ENCODE results near the gene HMG20A.

HMG20A gene

GRCh38 chr15:77516076-77516475 is 95.4 kb downstream of the HMG20A start:
- no CpG with 5 or more reads among the region's 7 CpGs for WGBS (ENCODE audit: extremely low coverage, insufficient coverage, low lambda C conversion rate)
- Histone ChIP-seq H2AK5ac (ENCODE audit: low read length) (no peak overlapping the region), H3K4me3 (ENCODE audit: low read length) (no peak overlapping the region), H2BK15ac (replicated peaks; ENCODE audit: low read depth) (no peak overlapping the region), H3K4me2 (ENCODE audit: low read length) (no peak overlapping the region), H3K4ac (ENCODE audit: low read depth, low read length) (no peak overlapping the region), H2BK120ac (ENCODE audit: low read depth, low read length) (no peak overlapping the region), H2BK5ac (ENCODE audit: low read length) (no peak overlapping the region), H3K18ac (ENCODE audit: low read length) (no peak overlapping the region), H4K8ac (ENCODE audit: low read depth, low read length) (no peak overlapping the region), H3K23ac (ENCODE audit: low read length) (no peak overlapping the region), H3K36me3 (ENCODE audit: control insufficient read depth, insufficient read depth, low read length) (no peaks in the 10 kb centered on the region), H3K27me3 (ENCODE audit: insufficient read depth, low read length, poor library complexity) (no peaks in the 10 kb centered on the region), H3K27ac (ENCODE audit: low read depth, low read length) (no peak overlapping the region), H4K5ac (ENCODE audit: low read length) (no peak overlapping the region), H3K9ac (ENCODE audit: low read length) (no peak overlapping the region), H3K79me2 (ENCODE audit: control insufficient read depth, insufficient read depth, low read length) (no peaks in the 10 kb centered on the region), H3K79me1 (ENCODE audit: low read length) (no peaks in the 10 kb centered on the region), H3K56ac (ENCODE audit: low read length) (no peak overlapping the region), H3K4me1 (ENCODE audit: control insufficient read depth, low read depth, low read length) (peaks cover 2% of the 10 kb centered on the region)
- DNase-seq: no peak

- H2BK120ac ChIP-seq (ENCODE audit: low read depth, low read length): no peak overlapping the region
- H4K5ac ChIP-seq (ENCODE audit: low read length): no peak overlapping the region
- H3K23ac ChIP-seq (ENCODE audit: low read length): no peak overlapping the region
- no peaks in the 10 kb centered on the region for H3K79me1 ChIP-seq (ENCODE audit: low read length)
- no peak overlapping the region for H3K4me2 ChIP-seq (ENCODE audit: low read length)
- no peaks in the 10 kb centered on the region for H3K79me2 ChIP-seq (ENCODE audit: control insufficient read depth, insufficient read depth, low read length)
- H3K4me3 ChIP-seq (ENCODE audit: low read length): no peak overlapping the region
- no peak overlapping the region for H2AK5ac ChIP-seq (ENCODE audit: low read length)
- H4K8ac ChIP-seq (ENCODE audit: low read depth, low read length): no peak overlapping the region
- peak overlapping the region; percentile 4 for H2BK5ac ChIP-seq (ENCODE audit: low read length)
- no peak for DNase-seq
- H3K27me3 ChIP-seq (ENCODE audit: insufficient read depth, low read length, poor library complexity): no peaks in the 10 kb centered on the region
- no peak overlapping the region for H2BK15ac ChIP-seq (replicated peaks; ENCODE audit: low read depth)
- H3K4me1 ChIP-seq (ENCODE audit: control insufficient read depth, low read depth, low read length): peaks cover 2% of the 10 kb centered on the region
- no peak overlapping the region for H3K56ac ChIP-seq (ENCODE audit: low read length)
- no peak overlapping the region for H3K27ac ChIP-seq (ENCODE audit: low read depth, low read length)
- no peak overlapping the region for H3K4ac ChIP-seq (ENCODE audit: low read depth, low read length)
- no peak overlapping the region for H3K9ac ChIP-seq (ENCODE audit: low read length)
- no peak overlapping the region for H3K18ac ChIP-seq (ENCODE audit: low read length)
- H3K36me3 ChIP-seq (ENCODE audit: control insufficient read depth, insufficient read depth, low read length): no peaks in the 10 kb centered on the region
- no CpG with 5 or more reads among the region's 12 CpGs for WGBS (ENCODE audit: extremely low coverage, insufficient coverage, low lambda C conversion rate)
Measured at GRCh38 chr15:77516786-77517185, 96.1 kb downstream of the HMG20A start.

DNA sequence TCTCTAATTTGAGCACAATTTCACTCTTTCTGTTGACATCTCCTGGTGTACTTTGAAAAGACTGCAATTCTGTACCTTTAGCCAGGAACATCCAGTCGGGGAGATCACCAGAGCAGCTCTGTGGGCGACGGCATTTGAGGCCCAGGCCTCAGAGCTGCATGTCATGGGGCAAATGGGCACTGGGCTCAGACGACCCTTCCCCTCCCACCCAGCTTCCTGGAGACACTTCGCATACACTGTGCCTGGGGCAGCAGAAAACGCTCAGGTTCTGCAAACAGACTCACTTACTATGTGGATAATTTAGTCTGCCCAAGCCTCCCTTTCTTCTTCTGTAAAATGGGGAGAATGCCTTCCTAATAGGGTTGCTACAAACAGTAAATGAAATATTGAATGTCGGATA is 96.9 kb downstream of the HMG20A start:
- WGBS (ENCODE audit: extremely low coverage, insufficient coverage, low lambda C conversion rate): no CpG with 5 or more reads among the region's 7 CpGs
- no peak for DNase-seq
- no peak overlapping the region for H4K5ac ChIP-seq (ENCODE audit: low read length)
- no peak overlapping the region for H2BK5ac ChIP-seq (ENCODE audit: low read length)
- no peak overlapping the region for H3K23ac ChIP-seq (ENCODE audit: low read length)
- H3K18ac ChIP-seq (ENCODE audit: low read length): no peak overlapping the region
- H2BK120ac ChIP-seq (ENCODE audit: low read depth, low read length): no peak overlapping the region
- no peaks in the 10 kb centered on the region for H3K36me3 ChIP-seq (ENCODE audit: control insufficient read depth, insufficient read depth, low read length)
- no peaks in the 10 kb centered on the region for H3K79me1 ChIP-seq (ENCODE audit: low read length)
- H4K8ac ChIP-seq (ENCODE audit: low read depth, low read length): no peak overlapping the region
- no peak overlapping the region for H3K4me3 ChIP-seq (ENCODE audit: low read length)
- no peaks in the 10 kb centered on the region for H3K27me3 ChIP-seq (ENCODE audit: insufficient read depth, low read length, poor library complexity)
- H3K9ac ChIP-seq (ENCODE audit: low read length): no peak overlapping the region
- H2BK15ac ChIP-seq (replicated peaks; ENCODE audit: low read depth): no peak overlapping the region
- H3K4me2 ChIP-seq (ENCODE audit: low read length): no peak overlapping the region
- H3K4me1 ChIP-seq (ENCODE audit: control insufficient read depth, low read depth, low read length): peaks cover 2% of the 10 kb centered on the region
- H2AK5ac ChIP-seq (ENCODE audit: low read length): no peak overlapping the region
- no peak overlapping the region for H3K27ac ChIP-seq (ENCODE audit: low read depth, low read length)
- H3K79me2 ChIP-seq (ENCODE audit: control insufficient read depth, insufficient read depth, low read length): no peaks in the 10 kb centered on the region
- no peak overlapping the region for H3K4ac ChIP-seq (ENCODE audit: low read depth, low read length)
- H3K56ac ChIP-seq (ENCODE audit: low read length): no peak overlapping the region

DNA sequence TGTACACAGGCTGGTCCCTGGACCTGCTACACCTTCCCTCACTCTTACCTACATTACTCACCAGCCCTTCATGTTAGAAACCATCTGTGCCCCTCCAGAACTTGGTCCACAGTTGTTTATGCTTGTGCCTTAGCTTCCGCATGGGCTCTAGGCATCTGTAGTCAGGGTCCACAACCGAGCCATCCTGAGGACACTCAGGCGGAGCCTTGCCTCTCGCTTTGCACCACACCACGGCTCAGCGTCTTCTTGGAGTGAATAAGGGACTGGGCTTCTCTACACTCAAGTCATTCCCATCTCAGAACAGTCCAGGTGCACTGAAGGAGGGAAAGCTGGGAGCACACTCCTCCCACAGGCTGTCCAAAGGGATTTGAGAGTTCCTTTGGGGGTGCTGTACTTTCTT is 97.8 kb downstream of the HMG20A start:
- no peak for DNase-seq
- Histone ChIP-seq H3K18ac (ENCODE audit: low read length) (no peak overlapping the region), H3K79me1 (ENCODE audit: low read length) (no peaks in the 10 kb centered on the region), H2BK15ac (replicated peaks; ENCODE audit: low read depth) (no peak overlapping the region), H2AK5ac (ENCODE audit: low read length) (no peak overlapping the region), H3K23ac (ENCODE audit: low read length) (no peak overlapping the region), H3K4me1 (ENCODE audit: control insufficient read depth, low read depth, low read length) (peaks cover 2% of the 10 kb centered on the region), H3K56ac (ENCODE audit: low read length) (no peak overlapping the region), H3K27ac (ENCODE audit: low read depth, low read length) (no peak overlapping the region), H3K36me3 (ENCODE audit: control insufficient read depth, insufficient read depth, low read length) (no peaks in the 10 kb centered on the region), H3K4me3 (ENCODE audit: low read length) (no peak overlapping the region), H2BK5ac (ENCODE audit: low read length) (no peak overlapping the region), H3K4me2 (ENCODE audit: low read length) (no peak overlapping the region), H3K9ac (ENCODE audit: low read length) (no peak overlapping the region), H3K79me2 (ENCODE audit: control insufficient read depth, insufficient read depth, low read length) (no peaks in the 10 kb centered on the region), H4K8ac (ENCODE audit: low read depth, low read length) (no peak overlapping the region), H3K27me3 (ENCODE audit: insufficient read depth, low read length, poor library complexity) (no peaks in the 10 kb centered on the region), H2BK120ac (ENCODE audit: low read depth, low read length) (no peak overlapping the region), H4K5ac (ENCODE audit: low read length) (no peak overlapping the region), H3K4ac (ENCODE audit: low read depth, low read length) (no peak overlapping the region)
- no CpG with 5 or more reads among the region's 6 CpGs for WGBS (ENCODE audit: extremely low coverage, insufficient coverage, low lambda C conversion rate)

GRCh38 chr15:77519540-77519939 is 98.9 kb downstream of the HMG20A start:
- Histone ChIP-seq H2BK120ac (ENCODE audit: low read depth, low read length) (no peak overlapping the region), H3K79me1 (ENCODE audit: low read length) (no peaks in the 10 kb centered on the region), H3K9ac (ENCODE audit: low read length) (no peak overlapping the region), H2AK5ac (ENCODE audit: low read length) (no peak overlapping the region), H4K8ac (ENCODE audit: low read depth, low read length) (no peak overlapping the region), H3K4me3 (ENCODE audit: low read length) (no peak overlapping the region), H4K5ac (ENCODE audit: low read length) (no peak overlapping the region), H3K23ac (ENCODE audit: low read length) (no peak overlapping the region), H3K18ac (ENCODE audit: low read length) (no peak overlapping the region), H3K4me1 (ENCODE audit: control insufficient read depth, low read depth, low read length) (peaks cover 2% of the 10 kb centered on the region), H3K27me3 (ENCODE audit: insufficient read depth, low read length, poor library complexity) (no peaks in the 10 kb centered on the region), H3K27ac (ENCODE audit: low read depth, low read length) (no peak overlapping the region), H3K36me3 (ENCODE audit: control insufficient read depth, insufficient read depth, low read length) (no peaks in the 10 kb centered on the region), H2BK15ac (replicated peaks; ENCODE audit: low read depth) (no peak overlapping the region), H3K79me2 (ENCODE audit: control insufficient read depth, insufficient read depth, low read length) (no peaks in the 10 kb centered on the region), H3K56ac (ENCODE audit: low read length) (no peak overlapping the region), H3K4ac (ENCODE audit: low read depth, low read length) (no peak overlapping the region), H2BK5ac (ENCODE audit: low read length) (no peak overlapping the region), H3K4me2 (ENCODE audit: low read length) (no peak overlapping the region)
- WGBS (ENCODE audit: extremely low coverage, insufficient coverage, low lambda C conversion rate): no CpG with 5 or more reads among the region's 3 CpGs
- DNase-seq: no peak

- H4K8ac ChIP-seq (ENCODE audit: low read depth, low read length): no peak overlapping the region
- no peak overlapping the region for H2BK5ac ChIP-seq (ENCODE audit: low read length)
- no peak overlapping the region for H3K23ac ChIP-seq (ENCODE audit: low read length)
- H3K79me2 ChIP-seq (ENCODE audit: control insufficient read depth, insufficient read depth, low read length): no peaks in the 10 kb centered on the region
- H3K79me1 ChIP-seq (ENCODE audit: low read length): no peaks in the 10 kb centered on the region
- no peak overlapping the region for H3K27ac ChIP-seq (ENCODE audit: low read depth, low read length)
- H2AK5ac ChIP-seq (ENCODE audit: low read length): no peak overlapping the region
- peaks cover 13% of the 10 kb centered on the region for H3K4me1 ChIP-seq (ENCODE audit: control insufficient read depth, low read depth, low read length)
- H2BK120ac ChIP-seq (ENCODE audit: low read depth, low read length): no peak overlapping the region
- H2BK15ac ChIP-seq (replicated peaks; ENCODE audit: low read depth): no peak overlapping the region
- no peak overlapping the region for H3K4me2 ChIP-seq (ENCODE audit: low read length)
- no peaks in the 10 kb centered on the region for H3K27me3 ChIP-seq (ENCODE audit: insufficient read depth, low read length, poor library complexity)
- WGBS (ENCODE audit: extremely low coverage, insufficient coverage, low lambda C conversion rate): no CpG with 5 or more reads among the region's 6 CpGs
- no peak overlapping the region for H4K5ac ChIP-seq (ENCODE audit: low read length)
- H3K4me3 ChIP-seq (ENCODE audit: low read length): no peak overlapping the region
- H3K56ac ChIP-seq (ENCODE audit: low read length): no peak overlapping the region
- no peaks in the 10 kb centered on the region for H3K36me3 ChIP-seq (ENCODE audit: control insufficient read depth, insufficient read depth, low read length)
- no peak overlapping the region for H3K4ac ChIP-seq (ENCODE audit: low read depth, low read length)
- DNase-seq: no peak
- no peak overlapping the region for H3K18ac ChIP-seq (ENCODE audit: low read length)
- H3K9ac ChIP-seq (ENCODE audit: low read length): no peak overlapping the region
Measured at GRCh38 chr15:77521206-77521605, 100.5 kb downstream of the HMG20A start.

Data from mesendoderm (in vitro differentiated cells).